BE2C (cell line): ENCODE data around the gene CHRNA10.

ENCODE experiments used
- DNase-seq: peaks from one replicate; pipeline ENCODE4 v3.0.0-alpha.2; 2020
- H3K27me3 ChIP-seq: fragments of 250-450 bp; sonication (Bioruptor Pico); 2 replicates; pipeline ENCODE4 v1.5.1; 2020; ENCODE audit warnings: mild to moderate bottlenecking
- H3K36me3 ChIP-seq: fragments of 250-450 bp; sonication (Bioruptor Pico); 2 replicates; pipeline ENCODE4 v1.5.1; 2020; ENCODE audit warnings: mild to moderate bottlenecking
- H3K4me1 ChIP-seq: fragments of 250-450 bp; sonication (Bioruptor Pico); 2 replicates; pipeline ENCODE4 v1.5.1; 2020
- H3K4me3 ChIP-seq: 2 replicates; pipeline ENCODE4 v1.5.1; 2011; ENCODE audit warnings: low read depth, low read length
- H3K9me3 ChIP-seq: fragments of 250-450 bp; sonication (Bioruptor Pico); 2 replicates; pipeline ENCODE4 v1.5.1; 2020
- TF ChIP-seq, protein P1 (sequence below): IDR thresholded peaks from 2 replicates; pipeline ENCODE4 v1.5.1; 2012; ENCODE audit warnings: mild to moderate bottlenecking, low read depth, low read length

The CHRNA10 gene

DNA sequence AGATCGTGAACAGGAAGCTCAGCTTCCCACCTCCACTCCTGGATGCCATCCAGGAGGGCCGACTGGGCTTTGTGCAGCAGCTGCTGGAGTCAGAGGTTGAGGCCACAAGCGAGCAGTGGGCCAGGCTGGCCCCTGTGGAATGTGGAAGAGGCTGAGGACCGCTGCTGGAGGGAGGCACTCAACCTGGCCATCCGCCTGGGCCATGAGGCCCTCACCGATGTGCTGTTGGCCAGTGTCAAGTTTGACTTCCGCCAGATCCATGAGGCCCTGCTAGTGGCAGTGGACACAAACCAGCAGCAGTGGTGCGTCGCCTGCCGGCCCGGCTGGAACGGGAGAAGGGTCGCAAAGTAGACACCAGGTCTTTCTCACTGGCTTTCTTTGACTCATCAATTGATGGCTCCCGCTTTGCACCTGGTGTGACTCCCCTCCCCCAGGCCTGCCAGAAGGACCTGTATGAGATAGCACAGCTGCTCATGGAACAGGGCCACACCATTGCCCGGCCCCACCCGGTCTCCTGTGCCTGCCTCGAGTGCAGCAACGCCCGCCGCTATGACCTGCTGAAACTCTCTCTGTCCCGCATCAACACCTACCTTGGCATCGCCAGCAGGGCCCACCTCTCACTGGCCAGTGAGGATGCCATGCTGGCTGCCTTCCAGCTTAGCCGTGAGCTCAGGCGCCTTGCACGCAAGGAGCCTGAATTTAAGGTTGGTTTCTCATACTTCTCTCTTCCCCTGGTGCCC lies 54.3 kb downstream of the CHRNA10 start:
- TF ChIP-seq, protein P1, sequence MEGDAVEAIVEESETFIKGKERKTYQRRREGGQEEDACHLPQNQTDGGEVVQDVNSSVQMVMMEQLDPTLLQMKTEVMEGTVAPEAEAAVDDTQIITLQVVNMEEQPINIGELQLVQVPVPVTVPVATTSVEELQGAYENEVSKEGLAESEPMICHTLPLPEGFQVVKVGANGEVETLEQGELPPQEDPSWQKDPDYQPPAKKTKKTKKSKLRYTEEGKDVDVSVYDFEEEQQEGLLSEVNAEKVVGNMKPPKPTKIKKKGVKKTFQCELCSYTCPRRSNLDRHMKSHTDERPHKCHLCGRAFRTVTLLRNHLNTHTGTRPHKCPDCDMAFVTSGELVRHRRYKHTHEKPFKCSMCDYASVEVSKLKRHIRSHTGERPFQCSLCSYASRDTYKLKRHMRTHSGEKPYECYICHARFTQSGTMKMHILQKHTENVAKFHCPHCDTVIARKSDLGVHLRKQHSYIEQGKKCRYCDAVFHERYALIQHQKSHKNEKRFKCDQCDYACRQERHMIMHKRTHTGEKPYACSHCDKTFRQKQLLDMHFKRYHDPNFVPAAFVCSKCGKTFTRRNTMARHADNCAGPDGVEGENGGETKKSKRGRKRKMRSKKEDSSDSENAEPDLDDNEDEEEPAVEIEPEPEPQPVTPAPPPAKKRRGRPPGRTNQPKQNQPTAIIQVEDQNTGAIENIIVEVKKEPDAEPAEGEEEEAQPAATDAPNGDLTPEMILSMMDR: no peak
- no peaks in the 10 kb centered on the region for H3K27me3 ChIP-seq
- no peaks in the 10 kb centered on the region for H3K4me1 ChIP-seq
- no peaks in the 10 kb centered on the region for H3K36me3 ChIP-seq
- DNase-seq: no peak
- no peak overlapping the region for H3K4me3 ChIP-seq
- H3K9me3 ChIP-seq: no peaks in the 10 kb centered on the region

DNA sequence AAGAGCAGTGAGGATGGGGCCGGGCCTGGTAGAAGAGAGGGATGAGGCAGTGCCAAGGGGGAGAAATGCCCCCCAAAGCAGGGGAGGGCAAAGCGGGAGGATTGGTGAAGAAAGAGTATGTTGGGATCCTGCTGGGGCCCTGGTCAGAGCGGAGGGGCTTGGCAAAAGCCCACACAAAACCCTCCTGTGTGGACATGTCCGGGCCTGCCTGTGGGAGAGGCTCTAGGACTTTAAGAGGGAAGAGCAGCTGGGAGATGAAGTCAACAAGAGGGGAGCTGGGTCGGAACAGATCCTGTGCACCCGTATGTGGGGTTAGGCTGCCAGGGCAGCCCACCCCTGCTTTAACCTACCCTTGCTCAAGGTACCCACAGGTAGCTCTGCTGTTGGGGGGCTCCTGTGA lies 55.2 kb downstream of the CHRNA10 start:
- Histone ChIP-seq H3K36me3 (no peaks in the 10 kb centered on the region), H3K27me3 (no peaks in the 10 kb centered on the region), H3K4me3 (no peak overlapping the region), H3K4me1 (no peaks in the 10 kb centered on the region), H3K9me3 (no peaks in the 10 kb centered on the region)
- TF ChIP-seq, protein P1: no peak
- no peak for DNase-seq
